Fibroblast of lung (primary cell): ENCODE data around the gene ADGRV1.
"Not testable (repeated sequence)": the region's sequence is repeated elsewhere in the genome, so short reads cannot be mapped to it uniquely, and the experiment has no call there.

Experiments used
- EZH2 ChIP-seq: IDR thresholded peaks from 2 replicates; pipeline ENCODE4 v1.5.1; 2012; ENCODE audit warnings: low read length, control low read depth, mild to moderate bottlenecking; ENCODE audit errors: missing control alignments
- TF ChIP-seq, protein P1 (sequence below), 2 donors: IDR thresholded peaks in 1 of 2; conservative IDR thresholded peaks in 1 of 2; 1 replicate in 1 of 2; 2 replicates in 1 of 2; pipeline ENCODE4 v1.5.1; 2011 to 2012; ENCODE audit warnings: low read length in 2 of 2, control low read depth in 1 of 2, inconsistent platforms in 1 of 2, low read depth in 1 of 2, mild to moderate bottlenecking in 1 of 2

DNA sequence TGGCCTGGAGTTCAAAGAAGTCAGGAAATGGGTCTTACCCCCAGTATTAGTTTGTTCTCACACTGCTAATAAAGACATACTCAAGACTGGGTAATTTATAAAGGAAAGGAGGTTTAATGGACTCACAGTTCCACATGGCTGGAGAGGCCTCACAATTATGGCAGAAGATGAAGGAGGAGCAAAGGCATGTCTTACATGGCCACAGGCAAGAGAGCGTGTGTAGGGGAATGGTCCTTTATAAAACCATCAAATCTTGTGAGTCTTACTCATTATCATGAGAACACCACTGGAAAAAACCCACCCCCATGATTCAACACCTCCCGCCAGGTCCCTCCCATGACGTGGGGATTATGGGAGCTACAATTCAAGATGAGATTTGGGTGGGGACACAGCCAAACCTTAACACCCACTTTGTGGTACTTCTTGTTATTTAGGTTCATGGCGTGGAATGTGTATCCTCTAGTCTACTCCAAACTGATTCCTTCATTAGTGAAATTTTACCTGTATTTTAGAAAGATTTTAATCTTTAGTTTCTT, 211.5 kb downstream of the ADGRV1 start:
- TF ChIP-seq, protein P1, sequence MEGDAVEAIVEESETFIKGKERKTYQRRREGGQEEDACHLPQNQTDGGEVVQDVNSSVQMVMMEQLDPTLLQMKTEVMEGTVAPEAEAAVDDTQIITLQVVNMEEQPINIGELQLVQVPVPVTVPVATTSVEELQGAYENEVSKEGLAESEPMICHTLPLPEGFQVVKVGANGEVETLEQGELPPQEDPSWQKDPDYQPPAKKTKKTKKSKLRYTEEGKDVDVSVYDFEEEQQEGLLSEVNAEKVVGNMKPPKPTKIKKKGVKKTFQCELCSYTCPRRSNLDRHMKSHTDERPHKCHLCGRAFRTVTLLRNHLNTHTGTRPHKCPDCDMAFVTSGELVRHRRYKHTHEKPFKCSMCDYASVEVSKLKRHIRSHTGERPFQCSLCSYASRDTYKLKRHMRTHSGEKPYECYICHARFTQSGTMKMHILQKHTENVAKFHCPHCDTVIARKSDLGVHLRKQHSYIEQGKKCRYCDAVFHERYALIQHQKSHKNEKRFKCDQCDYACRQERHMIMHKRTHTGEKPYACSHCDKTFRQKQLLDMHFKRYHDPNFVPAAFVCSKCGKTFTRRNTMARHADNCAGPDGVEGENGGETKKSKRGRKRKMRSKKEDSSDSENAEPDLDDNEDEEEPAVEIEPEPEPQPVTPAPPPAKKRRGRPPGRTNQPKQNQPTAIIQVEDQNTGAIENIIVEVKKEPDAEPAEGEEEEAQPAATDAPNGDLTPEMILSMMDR (conservative IDR thresholded peaks at IDR 0.05 in 1 of 2, IDR thresholded peaks at IDR 0.05 in 1 of 2; ENCODE audit: low read depth in 1 of 2, low read length in 2 of 2), result not testable (repeated sequence)
- TF ChIP-seq EZH2, result not testable (repeated sequence)
